H1 (cell line): Measurements from ENCODE around the gene ICAM3. TPM values are rescaled to one million over a fixed set of nuclear protein-coding genes. Genes with fewer than 3 reads are reported as not detected.

Experiments
- HDAC2 ChIP-seq, 2 experiments: fragments of 300-600 bp in 1 of 2; sonication (generic) in 1 of 2; IDR thresholded peaks; 2 replicates each; pipeline ENCODE4 v1.6.1; 2011 to 2012; ENCODE audit warnings: low read depth in 2 of 2, low read length in 2 of 2, mild to moderate bottlenecking in 2 of 2, moderate library complexity in 2 of 2, borderline replicate concordance in 1 of 2, inconsistent platforms in 1 of 2
- POLR2A ChIP-seq, 2 experiments: IDR thresholded peaks; 1 replicate in 1 of 2; 2 replicates in 1 of 2; pipeline ENCODE4 v1.6.1; 2011; ENCODE audit warnings: low read depth in 2 of 2, low read length in 2 of 2, mild to moderate bottlenecking in 2 of 2; ENCODE audit errors: control extremely low read depth in 1 of 2
- polyA plus RNA-seq, 7 experiments: library from polyadenylated mRNA; depleted of rRNA in 3 of 7; stranded (reverse) in 5 of 7; unstranded in 2 of 7; fragments of >200 nt in 5 of 7; fragments of 200-250 nt in 2 of 7; gene quantifications; 1 replicate in 5 of 7; 2 replicates in 1 of 7; 4 replicates in 1 of 7; pipeline versions ENCODE4 v1.2.1 to v1.2.3, GENCODE V29; 2011 to 2013; ENCODE audit warnings: missing spikeins in 2 of 7, mixed read lengths in 2 of 7
- total RNA-seq: library from RNA; stranded (reverse); fragmentation: NEBNext Ultra II Directional; extraction: Animal tissue kit (Norgen Biotek cat#: 25700); gene quantifications from 2 replicates; pipeline ENCODE4 v1.2.1, GENCODE V29; 2021

The ICAM3 gene
- total and polyA plus RNA-seq, 2 of the 8 experiments (the other 6 are each of a cell fraction or from before 2014, with no cell fraction given), result 15.4 to 16.5 TPM

- TF ChIP-seq HDAC2 (IDR thresholded peaks at IDR 0.05; ENCODE audit: borderline replicate concordance in 1 of 2, low read depth in 2 of 2, low read length in 2 of 2), result no peak
- no peak for TF ChIP-seq POLR2A (IDR thresholded peaks at IDR 0.05; ENCODE audit: control extremely low read depth in 1 of 2, low read depth in 2 of 2, low read length in 2 of 2)
These were observed 26.1 kb upstream of the ICAM3 start (continued) for GRCh38 chr19:10365518-10365917.
